ENCODE measurements around the gene KMT2C. TPM values are rescaled to one million over a fixed set of nuclear protein-coding genes. Genes with fewer than 3 reads are reported as not detected.

KMT2C gene
- total and polyA plus RNA-seq, 2 of the 13 experiments (the other 11 are each of a cell fraction or from before 2014, with no cell fraction given): 7.1 to 14.4 TPM

DNA sequence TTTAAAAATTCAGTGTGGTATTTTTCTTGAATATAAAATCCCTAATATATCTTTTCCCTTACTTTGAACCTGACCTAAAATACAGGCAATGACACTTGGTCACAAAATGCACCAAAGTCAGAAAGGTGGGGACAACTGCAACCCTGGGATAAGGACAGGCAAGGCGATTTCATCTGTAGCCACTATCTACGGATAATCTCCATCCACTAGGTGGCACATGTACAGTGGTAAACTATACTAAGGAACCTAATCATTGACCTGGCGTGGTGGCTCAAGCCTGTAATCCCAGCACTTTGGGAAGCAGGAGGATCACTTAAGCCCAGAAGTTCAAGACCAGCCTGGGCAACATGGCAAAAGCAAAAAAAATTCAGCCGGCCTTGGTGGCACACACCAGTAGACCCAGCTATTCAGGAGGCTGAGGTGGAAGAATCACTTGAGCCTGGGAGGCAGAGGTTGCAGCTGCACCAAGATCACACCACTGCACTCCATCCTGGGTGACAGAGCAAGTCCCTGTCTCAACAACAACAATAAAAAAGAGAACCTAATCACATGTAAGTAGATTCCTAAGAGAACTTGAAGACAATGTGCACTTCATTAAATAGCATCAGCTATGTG, 98.9 kb downstream of the KMT2C start (continued):
- TF ChIP-seq ZBTB40 (IDR thresholded peaks at IDR 0.05) (no peak), ZBTB40 (CRISPR knock-in tag; IDR thresholded peaks at IDR 0.05) (no peak), ZNF251 (CRISPR knock-in tag; IDR thresholded peaks at IDR 0.05) (no peak), ZBTB8A (CRISPR knock-in tag; IDR thresholded peaks at IDR 0.05; ENCODE audit: borderline replicate concordance, low read depth) (no peak), ZMAT3 (CRISPR knock-in tag; conservative IDR thresholded peaks at IDR 0.05) (no peak), ZNF44 (CRISPR knock-in tag; IDR thresholded peaks at IDR 0.05) (no peak), STAG1 (CRISPR knock-in tag; IDR thresholded peaks at IDR 0.05) (peak; percentile 78)
